SU-DHL-6 (cell line): Measurements from ENCODE around the gene ITGAE.

Experiments used
- H2AFZ ChIP-seq: fragments of 200-600 bp; sonication (generic); 2 replicates; pipeline ENCODE4 v1.6.1; 2014; ENCODE audit warnings: low read depth, mild to moderate bottlenecking, moderate library complexity, mixed read lengths, antibody characterized with exemption, low read length; ENCODE audit not compliant: severe bottlenecking
- H3F3A ChIP-seq: fragments of 200-600 bp; shearing (Covaris generic); 2 replicates; pipeline ENCODE4 v1.6.0; 2016; ENCODE audit warnings: antibody characterized with exemption, mild to moderate bottlenecking; ENCODE audit not compliant: insufficient read depth
- H3K27ac ChIP-seq: fragments of 200-600 bp; sonication (generic); 2 replicates; pipeline ENCODE4 v1.5.1; 2016; ENCODE audit warnings: low read depth, mild to moderate bottlenecking, low read length, moderate library complexity, mixed read lengths
- H3K27me3 ChIP-seq: fragments of 200-600 bp; sonication (generic), shearing (Covaris generic); 2 replicates; pipeline ENCODE4 v1.6.0; 2014; ENCODE audit warnings: mild to moderate bottlenecking, low read length
- H3K36me3 ChIP-seq: fragments of 200-600 bp; sonication (generic); 2 replicates; pipeline ENCODE4 v1.6.1; 2014; ENCODE audit warnings: mild to moderate bottlenecking, low read length, mixed read lengths
- H3K4me2 ChIP-seq: fragments of 300-600, 200-600 bp; shearing (Covaris generic), sonication (generic); 2 replicates; pipeline ENCODE4 v1.6.0; 2014; ENCODE audit warnings: low read length, low read depth, mild to moderate bottlenecking; ENCODE audit not compliant: poor library complexity, severe bottlenecking
- H3K4me3 ChIP-seq: fragments of 200-600 bp; sonication (generic); 2 replicates; pipeline ENCODE4 v1.5.1; 2014; ENCODE audit warnings: antibody characterized with exemption, low read length, mild to moderate bottlenecking, mixed read lengths; ENCODE audit not compliant: insufficient read depth, poor library complexity, severe bottlenecking
- H3K79me2 ChIP-seq: fragments of 200-600 bp; sonication (generic); 2 replicates; pipeline ENCODE4 v1.6.1; 2014; ENCODE audit warnings: mild to moderate bottlenecking, low read length, moderate library complexity; ENCODE audit not compliant: insufficient read depth
- H3K9ac ChIP-seq: fragments of 200-600 bp; sonication (generic); 2 replicates; pipeline ENCODE4 v1.7.0; 2014; ENCODE audit warnings: mild to moderate bottlenecking, low read length
- H3K9me2 ChIP-seq: fragments of 200-600 bp; sonication (generic); replicated peaks from 2 replicates; pipeline ENCODE4 v1.6.1; 2014; ENCODE audit warnings: low read length; ENCODE audit not compliant: insufficient read depth
- H3K9me3 ChIP-seq: fragments of 200-600 bp; sonication (generic); 2 replicates; pipeline ENCODE4 v1.6.1; 2014; ENCODE audit warnings: low read length, mixed read lengths; ENCODE audit not compliant: insufficient read depth
- H4K20me1 ChIP-seq: fragments of 200-600 bp; sonication (generic); 2 replicates; pipeline ENCODE4 v1.6.1; 2014; ENCODE audit warnings: low read depth, mild to moderate bottlenecking, antibody characterized with exemption, low read length, moderate library complexity, mixed read lengths
- CTCF ChIP-seq: fragments of 200-600 bp; sonication (generic); IDR thresholded peaks from one replicate; pipeline ENCODE4 v1.5.1; 2017; ENCODE audit warnings: antibody characterized with exemption, mild to moderate bottlenecking, low read length, moderate library complexity; ENCODE audit not compliant: insufficient read depth, poor library complexity, severe bottlenecking
- EZH2phosphoT487 ChIP-seq: fragments of 200-600 bp; sonication (generic), shearing (Covaris generic); conservative IDR thresholded peaks from 2 replicates; pipeline ENCODE4 v1.6.1; 2018; ENCODE audit warnings: mild to moderate bottlenecking, antibody characterized with exemption, low read length, moderate library complexity, mixed read lengths

Gene ITGAE

GRCh38 chr17:3826191-3826590 is 25.2 kb upstream of the ITGAE start:
- H3K4me2 ChIP-seq, result no peak overlapping the region
- peaks cover 22% of the 10 kb centered on the region; the same call in 1 of the 2 replicates for H3K36me3 ChIP-seq
- no peak overlapping the region for H3K4me3 ChIP-seq
- H3K9ac ChIP-seq, result no peak overlapping the region
- no peaks in the 10 kb centered on the region for H3K27me3 ChIP-seq
- H3K27ac ChIP-seq, result no peak overlapping the region
- no peaks in the 10 kb centered on the region for H3K9me3 ChIP-seq
- H4K20me1 ChIP-seq, result no peaks in the 10 kb centered on the region
- TF ChIP-seq CTCF, result no peak
- H2AFZ ChIP-seq, result no peak overlapping the region
- no peaks in the 10 kb centered on the region for H3K9me2 ChIP-seq
- peaks cover 9% of the 10 kb centered on the region for H3F3A ChIP-seq
- no peaks in the 10 kb centered on the region for H3K79me2 ChIP-seq

GRCh38 chr17:3821101-3821500 is 20.1 kb upstream of the ITGAE start:
- Histone ChIP-seq H3K27ac (no peak overlapping the region), H3K4me3 (no peak overlapping the region), H2AFZ (no peak overlapping the region), H3K9me3 (no peaks in the 10 kb centered on the region), H3K9ac (no peak overlapping the region), H3K9me2 (no peaks in the 10 kb centered on the region), H4K20me1 (no peaks in the 10 kb centered on the region), H3K27me3 (no peaks in the 10 kb centered on the region), H3K36me3 (peaks cover 25% of the 10 kb centered on the region; the same call in 1 of the 2 replicates), H3K79me2 (no peaks in the 10 kb centered on the region), H3K4me2 (no peak overlapping the region), H3F3A (peaks cover 9% of the 10 kb centered on the region)
- no peak for TF ChIP-seq EZH2phosphoT487
- no peak for TF ChIP-seq CTCF

GRCh38 chr17:3818786-3819185 is 17.8 kb upstream of the ITGAE start:
- TF ChIP-seq EZH2phosphoT487 (no peak), CTCF (no peak)
- H3K36me3 ChIP-seq, result peaks cover 17% of the 10 kb centered on the region; the same call in 1 of the 2 replicates

More at GRCh38 chr17:3818786-3819185, 17.8 kb upstream of the ITGAE start:
- H3K79me2 ChIP-seq, result no peaks in the 10 kb centered on the region
- no peaks in the 10 kb centered on the region for H3K9me2 ChIP-seq
- H3K27me3 ChIP-seq, result no peaks in the 10 kb centered on the region
- H3K9me3 ChIP-seq, result no peaks in the 10 kb centered on the region
- no peak overlapping the region for H2AFZ ChIP-seq
- no peak overlapping the region for H3K9ac ChIP-seq
- H3K4me2 ChIP-seq, result no peak overlapping the region
- no peak overlapping the region for H3K4me3 ChIP-seq
- no peaks in the 10 kb centered on the region for H4K20me1 ChIP-seq
- no peak overlapping the region for H3K27ac ChIP-seq
- no peaks in the 10 kb centered on the region for H3F3A ChIP-seq
